Measurements from ENCODE around the gene THSD4.

GRCh38 chr15:71148048-71148447 lies 32.8 kb downstream of the THSD4 start:
- TF ChIP-seq CTCF (IDR thresholded peaks at IDR 0.05; ENCODE audit: low read length) (no peak), EZH2 (IDR thresholded peaks at IDR 0.05; ENCODE audit: borderline replicate concordance, low read length) (no peak)
